Measurements from ENCODE around the gene CNGA4. TPM values are rescaled to one million over a fixed set of nuclear protein-coding genes. Genes with fewer than 3 reads are reported as not detected.
"Not testable (repeated sequence)": the region's sequence is repeated elsewhere in the genome, so short reads cannot be mapped to it uniquely, and the experiment has no call there.

The CNGA4 gene
- total RNA-seq, 1 experiment from 2014 or later: not detected

GRCh38 chr11:6263662-6264061 is 24.8 kb downstream of the CNGA4 start:
- no peak for DNase-seq (ENCODE audit: low spot score)

DNA sequence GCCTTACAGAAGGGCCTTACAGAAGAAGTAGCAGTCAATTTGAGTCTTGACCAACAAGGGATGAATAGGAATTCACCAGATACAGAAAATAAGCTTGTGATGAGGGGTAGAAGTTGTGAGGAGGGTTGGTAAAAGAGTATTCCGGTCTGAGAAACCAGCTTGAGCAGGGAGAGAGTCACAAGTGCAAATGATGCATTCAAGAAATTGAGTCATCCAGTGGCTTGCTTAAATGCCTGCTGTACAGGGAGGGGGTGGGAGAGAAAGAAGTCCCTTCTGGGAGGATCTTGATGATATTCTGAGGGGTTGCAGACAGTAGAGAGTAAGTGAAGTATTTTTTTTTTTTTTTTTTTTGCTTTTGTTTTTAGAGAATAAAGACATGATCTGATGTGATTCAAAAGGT is 29.9 kb downstream of the CNGA4 start:
- DNase-seq (ENCODE audit: low spot score): no peak

DNA sequence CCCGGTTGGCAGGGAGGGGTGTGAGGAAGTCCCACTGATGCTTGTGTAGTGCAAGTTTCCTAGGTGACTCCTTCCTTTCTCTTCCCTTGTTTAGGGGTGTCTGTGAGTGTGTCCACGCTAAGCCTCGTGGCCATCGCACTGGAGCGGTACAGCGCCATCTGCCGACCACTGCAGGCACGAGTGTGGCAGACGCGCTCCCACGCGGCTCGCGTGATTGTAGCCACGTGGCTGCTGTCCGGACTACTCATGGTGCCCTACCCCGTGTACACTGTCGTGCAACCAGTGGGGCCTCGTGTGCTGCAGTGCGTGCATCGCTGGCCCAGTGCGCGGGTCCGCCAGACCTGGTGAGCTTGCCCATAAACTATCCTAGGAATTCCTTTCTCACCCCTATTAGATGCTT is 31.1 kb downstream of the CNGA4 start:
- no peak for DNase-seq (ENCODE audit: low spot score)

- DNase-seq (ENCODE audit: low spot score): no peak
Measured at GRCh38 chr11:6270584-6271246, 31.8 kb downstream of the CNGA4 start.

GRCh38 chr11:6271598-6271997 is 32.7 kb downstream of the CNGA4 start:
- no peak for DNase-seq (ENCODE audit: low spot score)

- no peak for DNase-seq (ENCODE audit: low spot score)
Measured at GRCh38 chr11:6273188-6273587, 34.3 kb downstream of the CNGA4 start.

GRCh38 chr11:6280809-6281208 is 41.9 kb downstream of the CNGA4 start:
- DNase-seq (ENCODE audit: low spot score): not testable (repeated sequence)

DNA sequence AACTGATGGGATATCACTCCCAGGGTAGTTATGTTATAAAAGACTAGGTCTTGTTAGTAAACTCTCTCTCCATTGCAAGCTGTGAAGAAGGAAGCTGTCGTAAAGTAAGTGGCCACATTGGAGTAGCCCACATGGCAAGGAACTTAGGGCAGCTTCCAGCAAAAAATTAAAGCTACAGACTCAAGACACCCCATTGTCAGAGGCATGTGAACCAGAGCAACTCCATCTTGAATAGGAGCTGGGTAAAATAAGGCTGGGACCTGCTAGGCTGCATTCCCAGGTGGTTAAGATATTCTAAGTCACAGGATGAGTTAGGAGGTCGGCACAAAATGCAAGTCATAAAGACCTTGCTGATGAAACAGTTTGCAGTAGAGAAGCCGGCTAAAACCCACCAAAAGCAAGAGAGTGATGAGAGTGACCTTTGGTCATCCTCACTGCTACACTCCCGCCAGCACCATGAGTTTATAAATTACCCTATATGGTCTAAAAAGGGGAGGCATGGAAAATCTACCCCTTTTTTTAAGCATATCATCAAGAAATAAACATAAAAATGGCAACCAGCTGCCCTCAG is 44.6 kb downstream of the CNGA4 start:
- DNase-seq (ENCODE audit: low spot score): no peak

GRCh38 chr11:6284250-6284649 is 45.4 kb downstream of the CNGA4 start:
- DNase-seq (ENCODE audit: low spot score): no peak

DNA sequence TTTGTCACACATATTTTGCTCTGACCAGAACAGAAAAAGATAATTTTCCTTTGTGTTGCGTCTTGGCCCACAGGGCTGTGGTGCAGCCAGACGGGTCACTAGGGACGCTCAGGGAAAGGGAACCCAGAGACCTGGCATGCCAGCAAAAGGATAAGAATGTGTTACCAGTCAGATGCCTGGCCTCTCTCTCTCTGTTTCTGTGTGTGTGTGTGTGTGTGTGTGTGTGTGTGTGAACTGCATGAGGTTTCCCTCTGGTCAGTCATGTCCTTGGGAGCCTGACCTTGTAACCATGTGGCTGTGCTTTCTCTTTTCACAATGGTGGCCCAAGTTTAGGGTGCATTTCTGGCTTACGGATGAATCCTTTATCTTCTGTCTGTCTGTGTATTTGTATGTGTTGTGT is 46.1 kb downstream of the CNGA4 start:
- no peak for DNase-seq (ENCODE audit: low spot score)

Other genes with a start within 250 kb of the CNGA4 start
- not detected in 2 replicates for gene OR56A4, start 232.1 kb upstream of the CNGA4 start, total RNA-seq (2014; rRNA removed; shearing (Covaris generic))
- gene OR56A1, start 208.3 kb upstream of the CNGA4 start, total RNA-seq (2014; rRNA removed; shearing (Covaris generic)): not detected in 2 replicates
- gene OR56B4, start 131.4 kb upstream of the CNGA4 start, total RNA-seq (2014; rRNA removed; shearing (Covaris generic)): not detected in 2 replicates
- not detected in 2 replicates for gene OR52B2, start 68.8 kb upstream of the CNGA4 start, total RNA-seq (2014; rRNA removed; shearing (Covaris generic))
- gene OR52W1, start 39.9 kb upstream of the CNGA4 start, total RNA-seq (2014; rRNA removed; shearing (Covaris generic)): not detected in 2 replicates
- not detected in 2 replicates for gene C11orf42, start 33.5 kb upstream of the CNGA4 start, total RNA-seq (2014; rRNA removed; shearing (Covaris generic))
- 9.6 and 13.1 TPM in 2 replicates for gene FHIP1B, start 4.5 kb upstream of the CNGA4 start, total RNA-seq (2014; rRNA removed; shearing (Covaris generic))
- gene CCKBR, start 20.7 kb downstream of the CNGA4 start, total RNA-seq (2014; rRNA removed; shearing (Covaris generic)): not detected in 2 replicates
- gene CAVIN3, start 81.4 kb downstream of the CNGA4 start, total RNA-seq (2014; rRNA removed; shearing (Covaris generic)): not detected in 2 replicates
- 140 and 147 TPM in 2 replicates for gene SMPD1, start 151.4 kb downstream of the CNGA4 start, total RNA-seq (2014; rRNA removed; shearing (Covaris generic))
- 58.4 and 63.3 TPM in 2 replicates for gene APBB1, start 180.0 kb downstream of the CNGA4 start, total RNA-seq (2014; rRNA removed; shearing (Covaris generic))
- 0.14 and 0.74 TPM in 2 replicates for gene HPX, start 201.9 kb downstream of the CNGA4 start, total RNA-seq (2014; rRNA removed; shearing (Covaris generic))
- gene TRIM3, start 234.9 kb downstream of the CNGA4 start, total RNA-seq (2014; rRNA removed; shearing (Covaris generic)): 27.3 and 32.8 TPM in 2 replicates
- gene ARFIP2, start 242.2 kb downstream of the CNGA4 start, total RNA-seq (2014; rRNA removed; shearing (Covaris generic)): 68.6 and 68.7 TPM in 2 replicates
- gene TIMM10B, start 242.4 kb downstream of the CNGA4 start, total RNA-seq (2014; rRNA removed; shearing (Covaris generic)): 32.4 and 58.1 TPM in 2 replicates

Measured in A172 (cell line).